A673 (cell line): ENCODE results near the gene MIS18BP1.

Experiments
- CTCF ChIP-seq: fragments of 300-800, 200-600 bp; sonication (generic); conservative IDR thresholded peaks from 2 replicates; pipeline ENCODE4 v1.5.1; 2017; ENCODE audit warnings: low read depth, mild to moderate bottlenecking, antibody characterized with exemption, low read length, moderate library complexity, mixed read lengths
- EZH2 ChIP-seq: fragments of 200-600 bp; sonication (generic); IDR thresholded peaks from 2 replicates; pipeline ENCODE4 v1.6.1; 2017; ENCODE audit warnings: borderline replicate concordance, low read depth, mild to moderate bottlenecking, mixed read lengths, antibody characterized with exemption, low read length; ENCODE audit not compliant: poor library complexity, severe bottlenecking

- TF ChIP-seq CTCF (peak; percentile 35; the same call in 1 of the 2 replicates), EZH2 (no peak)
Measured at GRCh38 chr14:45287610-45288009, 34.6 kb upstream of the MIS18BP1 start.
